Measurements from ENCODE around the gene NTMT1.

DNA sequence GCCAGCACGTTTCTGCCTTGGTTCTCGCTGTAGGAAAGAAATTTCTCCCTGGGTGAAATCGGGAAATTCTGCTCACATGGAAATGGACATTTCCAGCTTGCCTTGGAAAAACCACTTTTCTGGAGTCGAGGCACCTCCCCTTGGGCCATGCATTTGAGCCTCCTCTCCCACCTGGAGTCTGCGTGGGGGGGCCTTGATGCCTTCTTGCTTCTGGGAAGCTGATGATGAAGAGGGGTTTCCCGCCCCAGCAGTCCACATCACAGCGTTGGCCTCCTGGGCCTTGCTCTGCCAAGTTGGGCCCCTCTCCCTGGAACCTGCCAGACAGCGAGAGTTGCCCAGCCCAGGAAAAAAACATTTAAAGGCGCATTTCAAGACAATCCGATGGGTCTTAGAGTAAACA is 17.7 kb downstream of the NTMT1 start:
- TF ChIP-seq ZNF12 (CRISPR knock-in tag; IDR thresholded peaks at IDR 0.05) (no peak), POLR2AphosphoS5 (IDR thresholded peaks at IDR 0.05; ENCODE audit: control insufficient read depth, insufficient read depth, low read depth, low read length) (no peak), PURB (CRISPR knock-in tag; IDR thresholded peaks at IDR 0.05; ENCODE audit: low read depth) (no peak), POLR2A (conservative IDR thresholded peaks at IDR 0.05) (no peak), MTA2 (IDR thresholded peaks at IDR 0.05; ENCODE audit: low read depth) (no peak), FOXJ3 (CRISPR knock-in tag; IDR thresholded peaks at IDR 0.05) (no peak), CTCF (IDR thresholded peaks at IDR 0.05 in 2 of 3, conservative IDR thresholded peaks at IDR 0.05 in 1 of 3; ENCODE audit: insufficient read depth in 2 of 3, low read depth in 1 of 3, low read length in 3 of 3) (no peak), SMAD3 (CRISPR knock-in tag; conservative IDR thresholded peaks at IDR 0.05) (no peak)

Measured in K562 (cell line).